DND-41 (cell line): Measurements from ENCODE around the gene GALNT18.

ENCODE experiments used
- CTCF ChIP-seq: IDR thresholded peaks from 2 replicates; pipeline ENCODE4 v1.5.1; 2012; ENCODE audit warnings: borderline replicate concordance, low read length, moderate library complexity, mild to moderate bottlenecking; ENCODE audit not compliant: poor library complexity, severe bottlenecking; ENCODE audit errors: extremely low read depth
- EZH2 ChIP-seq: IDR thresholded peaks from 3 replicates; pipeline ENCODE4 v1.6.1; 2012; ENCODE audit warnings: borderline replicate concordance, low read depth, mild to moderate bottlenecking, moderate library complexity, low read length, inconsistent platforms; ENCODE audit not compliant: severe bottlenecking

GRCh38 chr11:11528986-11529385, 92.8 kb downstream of the GALNT18 start:
- TF ChIP-seq CTCF (no peak), EZH2 (no peak)
